ENCODE measurements around the gene KCNN3.
A peak's percentile ranks its signal among the peaks of the same experiment; 100 is the strongest.

KCNN3 gene

DNA sequence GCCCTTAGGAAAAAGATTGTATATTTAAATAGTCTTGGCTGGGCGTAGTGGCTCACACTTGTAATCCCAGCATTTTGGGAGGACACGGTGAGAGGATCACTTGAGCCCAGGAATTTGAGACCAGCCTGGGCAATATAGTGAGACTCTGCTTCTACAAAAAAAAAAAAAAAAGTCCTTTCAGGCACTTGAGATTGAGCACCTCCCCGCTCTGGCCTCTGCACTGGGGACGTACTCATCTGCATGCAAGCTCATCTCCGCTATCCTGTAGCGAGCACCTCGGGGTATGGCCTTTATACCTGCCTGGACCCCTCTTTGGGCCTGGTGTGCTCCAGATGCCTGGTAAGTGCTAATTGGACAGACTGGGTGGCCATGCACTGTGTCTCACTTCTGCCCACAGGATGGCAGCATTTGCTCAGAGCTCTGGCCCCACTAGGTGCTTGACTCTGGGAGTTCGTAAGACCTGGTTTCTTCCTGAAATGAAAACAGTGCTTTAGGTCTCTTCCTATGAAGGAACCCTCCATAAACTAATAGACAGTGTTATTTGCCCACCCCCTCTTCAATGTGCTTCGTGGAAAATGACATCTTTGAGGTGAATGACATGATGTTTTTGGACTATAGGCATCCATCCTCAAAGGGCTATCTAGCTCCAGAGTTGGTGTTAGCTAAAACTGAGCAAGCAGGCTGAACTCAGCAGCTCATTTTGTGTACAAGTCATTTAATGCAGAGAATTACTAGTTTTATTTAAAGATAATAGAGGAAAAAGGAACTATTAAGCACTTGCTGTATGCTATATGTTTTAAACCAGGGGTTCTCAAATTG is 200.4 kb downstream of the KCNN3 start:
- TF ChIP-seq, protein P1, sequence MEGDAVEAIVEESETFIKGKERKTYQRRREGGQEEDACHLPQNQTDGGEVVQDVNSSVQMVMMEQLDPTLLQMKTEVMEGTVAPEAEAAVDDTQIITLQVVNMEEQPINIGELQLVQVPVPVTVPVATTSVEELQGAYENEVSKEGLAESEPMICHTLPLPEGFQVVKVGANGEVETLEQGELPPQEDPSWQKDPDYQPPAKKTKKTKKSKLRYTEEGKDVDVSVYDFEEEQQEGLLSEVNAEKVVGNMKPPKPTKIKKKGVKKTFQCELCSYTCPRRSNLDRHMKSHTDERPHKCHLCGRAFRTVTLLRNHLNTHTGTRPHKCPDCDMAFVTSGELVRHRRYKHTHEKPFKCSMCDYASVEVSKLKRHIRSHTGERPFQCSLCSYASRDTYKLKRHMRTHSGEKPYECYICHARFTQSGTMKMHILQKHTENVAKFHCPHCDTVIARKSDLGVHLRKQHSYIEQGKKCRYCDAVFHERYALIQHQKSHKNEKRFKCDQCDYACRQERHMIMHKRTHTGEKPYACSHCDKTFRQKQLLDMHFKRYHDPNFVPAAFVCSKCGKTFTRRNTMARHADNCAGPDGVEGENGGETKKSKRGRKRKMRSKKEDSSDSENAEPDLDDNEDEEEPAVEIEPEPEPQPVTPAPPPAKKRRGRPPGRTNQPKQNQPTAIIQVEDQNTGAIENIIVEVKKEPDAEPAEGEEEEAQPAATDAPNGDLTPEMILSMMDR (IDR thresholded peaks at IDR 0.05; ENCODE audit: insufficient read depth, low read length): peak; percentile 90
- no peak for TF ChIP-seq POLR2AphosphoS5 (IDR thresholded peaks at IDR 0.05; ENCODE audit: low read depth)
- Histone ChIP-seq H3K27me3 (ENCODE audit: insufficient read depth, poor library complexity, severe bottlenecking) (no peaks in the 10 kb centered on the region), H3K27ac (replicated peaks) (no peak overlapping the region), H3K4me3 (replicated peaks; ENCODE audit: insufficient read depth, low read length) (no peak overlapping the region)
- peak; percentile 33 to 75 for DNase-seq (ENCODE audit: low read depth in 1 of 2, low spot score in 1 of 2)

- DNase-seq (ENCODE audit: low read depth in 1 of 2, low spot score in 1 of 2): no peak
- TF ChIP-seq GABPA (IDR thresholded peaks at IDR 0.05; ENCODE audit: low read depth) (no peak), SPI1 (IDR thresholded peaks at IDR 0.05; ENCODE audit: borderline replicate concordance, low read depth) (no peak), REST (IDR thresholded peaks at IDR 0.05; ENCODE audit: insufficient replicate concordance, low read depth) (no peak), POLR2AphosphoS5 (IDR thresholded peaks at IDR 0.05; ENCODE audit: low read depth) (no peak)
- TF ChIP-seq, protein P1 (IDR thresholded peaks at IDR 0.05; ENCODE audit: insufficient read depth, low read length): no peak
- no peak overlapping the region for H3K27ac ChIP-seq (replicated peaks)
These were observed 203.9 kb downstream of the KCNN3 start for GRCh38 chr1:154666051-154666790.

GRCh38 chr1:154664331-154665002 is 205.6 kb downstream of the KCNN3 start:
- Histone ChIP-seq H3K4me3 (replicated peaks; ENCODE audit: insufficient read depth, low read length) (no peak overlapping the region), H3K27me3 (ENCODE audit: insufficient read depth, poor library complexity, severe bottlenecking) (no peaks in the 10 kb centered on the region), H3K27ac (replicated peaks) (no peak overlapping the region)
- TF ChIP-seq SPI1 (IDR thresholded peaks at IDR 0.05; ENCODE audit: borderline replicate concordance, low read depth): no peak
- TF ChIP-seq, protein P1 (IDR thresholded peaks at IDR 0.05; ENCODE audit: insufficient read depth, low read length): no peak
- no peak for TF ChIP-seq REST (IDR thresholded peaks at IDR 0.05; ENCODE audit: insufficient replicate concordance, low read depth)
- no peak for TF ChIP-seq POLR2AphosphoS5 (IDR thresholded peaks at IDR 0.05; ENCODE audit: low read depth)
- TF ChIP-seq GABPA (IDR thresholded peaks at IDR 0.05; ENCODE audit: low read depth): no peak
- no peak for DNase-seq (ENCODE audit: low read depth in 1 of 2, low spot score in 1 of 2)

More at GRCh38 chr1:154666051-154666790, 203.9 kb downstream of the KCNN3 start:
- no peaks in the 10 kb centered on the region for H3K27me3 ChIP-seq (ENCODE audit: insufficient read depth, poor library complexity, severe bottlenecking)
- no peak overlapping the region for H3K4me3 ChIP-seq (replicated peaks; ENCODE audit: insufficient read depth, low read length)
